SU-DHL-6 (cell line): Measurements from ENCODE around the gene PKDREJ.

Source experiments
- H2AFZ ChIP-seq: fragments of 200-600 bp; sonication (generic); 2 replicates; pipeline ENCODE4 v1.6.1; 2014; ENCODE audit warnings: low read depth, mild to moderate bottlenecking, moderate library complexity, mixed read lengths, antibody characterized with exemption, low read length; ENCODE audit not compliant: severe bottlenecking
- H3F3A ChIP-seq: fragments of 200-600 bp; shearing (Covaris generic); 2 replicates; pipeline ENCODE4 v1.6.0; 2016; ENCODE audit warnings: antibody characterized with exemption, mild to moderate bottlenecking; ENCODE audit not compliant: insufficient read depth
- H3K27ac ChIP-seq: fragments of 200-600 bp; sonication (generic); 2 replicates; pipeline ENCODE4 v1.5.1; 2016; ENCODE audit warnings: low read depth, mild to moderate bottlenecking, low read length, moderate library complexity, mixed read lengths
- H3K27me3 ChIP-seq: fragments of 200-600 bp; sonication (generic), shearing (Covaris generic); 2 replicates; pipeline ENCODE4 v1.6.0; 2014; ENCODE audit warnings: mild to moderate bottlenecking, low read length
- H3K36me3 ChIP-seq: fragments of 200-600 bp; sonication (generic); 2 replicates; pipeline ENCODE4 v1.6.1; 2014; ENCODE audit warnings: mild to moderate bottlenecking, low read length, mixed read lengths
- H3K4me2 ChIP-seq: fragments of 300-600, 200-600 bp; shearing (Covaris generic), sonication (generic); 2 replicates; pipeline ENCODE4 v1.6.0; 2014; ENCODE audit warnings: low read length, low read depth, mild to moderate bottlenecking; ENCODE audit not compliant: poor library complexity, severe bottlenecking
- H3K4me3 ChIP-seq: fragments of 200-600 bp; sonication (generic); 2 replicates; pipeline ENCODE4 v1.5.1; 2014; ENCODE audit warnings: antibody characterized with exemption, low read length, mild to moderate bottlenecking, mixed read lengths; ENCODE audit not compliant: insufficient read depth, poor library complexity, severe bottlenecking
- H3K79me2 ChIP-seq: fragments of 200-600 bp; sonication (generic); 2 replicates; pipeline ENCODE4 v1.6.1; 2014; ENCODE audit warnings: mild to moderate bottlenecking, low read length, moderate library complexity; ENCODE audit not compliant: insufficient read depth
- H3K9ac ChIP-seq: fragments of 200-600 bp; sonication (generic); 2 replicates; pipeline ENCODE4 v1.7.0; 2014; ENCODE audit warnings: mild to moderate bottlenecking, low read length
- H3K9me2 ChIP-seq: fragments of 200-600 bp; sonication (generic); replicated peaks from 2 replicates; pipeline ENCODE4 v1.6.1; 2014; ENCODE audit warnings: low read length; ENCODE audit not compliant: insufficient read depth
- H3K9me3 ChIP-seq: fragments of 200-600 bp; sonication (generic); 2 replicates; pipeline ENCODE4 v1.6.1; 2014; ENCODE audit warnings: low read length, mixed read lengths; ENCODE audit not compliant: insufficient read depth
- H4K20me1 ChIP-seq: fragments of 200-600 bp; sonication (generic); 2 replicates; pipeline ENCODE4 v1.6.1; 2014; ENCODE audit warnings: low read depth, mild to moderate bottlenecking, antibody characterized with exemption, low read length, moderate library complexity, mixed read lengths
- EZH2phosphoT487 ChIP-seq: fragments of 200-600 bp; sonication (generic), shearing (Covaris generic); conservative IDR thresholded peaks from 2 replicates; pipeline ENCODE4 v1.6.1; 2018; ENCODE audit warnings: mild to moderate bottlenecking, antibody characterized with exemption, low read length, moderate library complexity, mixed read lengths
- TF ChIP-seq, protein P1 (sequence below): fragments of 200-600 bp; sonication (generic); IDR thresholded peaks from one replicate; pipeline ENCODE4 v1.5.1; 2017; ENCODE audit warnings: antibody characterized with exemption, mild to moderate bottlenecking, low read length, moderate library complexity; ENCODE audit not compliant: insufficient read depth, poor library complexity, severe bottlenecking

PKDREJ gene

DNA sequence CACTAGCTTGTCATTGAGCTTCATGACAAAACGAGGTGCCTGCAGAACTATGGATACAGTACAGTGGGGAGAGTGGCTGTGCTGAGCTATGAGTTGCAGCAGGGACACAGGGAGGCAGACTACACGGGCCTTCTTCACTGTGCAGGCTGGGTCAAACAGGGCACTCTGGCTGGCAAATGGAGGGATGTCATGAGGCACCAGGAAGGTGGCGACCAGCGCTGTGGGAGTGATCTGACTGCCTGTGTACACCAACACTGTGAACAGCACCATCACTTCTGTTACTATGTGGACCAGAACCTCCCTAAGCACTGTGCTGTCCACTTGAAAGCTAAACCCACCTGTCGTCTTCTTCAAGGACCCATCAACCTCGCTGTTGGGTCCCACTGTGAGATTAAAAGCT lies 3.1 kb downstream of the PKDREJ start:
- H3F3A ChIP-seq: no peaks in the 10 kb centered on the region
- no peaks in the 10 kb centered on the region for H3K9me2 ChIP-seq
- no peak for TF ChIP-seq EZH2phosphoT487
- TF ChIP-seq, protein P1, sequence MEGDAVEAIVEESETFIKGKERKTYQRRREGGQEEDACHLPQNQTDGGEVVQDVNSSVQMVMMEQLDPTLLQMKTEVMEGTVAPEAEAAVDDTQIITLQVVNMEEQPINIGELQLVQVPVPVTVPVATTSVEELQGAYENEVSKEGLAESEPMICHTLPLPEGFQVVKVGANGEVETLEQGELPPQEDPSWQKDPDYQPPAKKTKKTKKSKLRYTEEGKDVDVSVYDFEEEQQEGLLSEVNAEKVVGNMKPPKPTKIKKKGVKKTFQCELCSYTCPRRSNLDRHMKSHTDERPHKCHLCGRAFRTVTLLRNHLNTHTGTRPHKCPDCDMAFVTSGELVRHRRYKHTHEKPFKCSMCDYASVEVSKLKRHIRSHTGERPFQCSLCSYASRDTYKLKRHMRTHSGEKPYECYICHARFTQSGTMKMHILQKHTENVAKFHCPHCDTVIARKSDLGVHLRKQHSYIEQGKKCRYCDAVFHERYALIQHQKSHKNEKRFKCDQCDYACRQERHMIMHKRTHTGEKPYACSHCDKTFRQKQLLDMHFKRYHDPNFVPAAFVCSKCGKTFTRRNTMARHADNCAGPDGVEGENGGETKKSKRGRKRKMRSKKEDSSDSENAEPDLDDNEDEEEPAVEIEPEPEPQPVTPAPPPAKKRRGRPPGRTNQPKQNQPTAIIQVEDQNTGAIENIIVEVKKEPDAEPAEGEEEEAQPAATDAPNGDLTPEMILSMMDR: no peak
- no peak overlapping the region for H3K4me3 ChIP-seq
- H3K4me2 ChIP-seq: no peak overlapping the region
- no peak overlapping the region for H3K9ac ChIP-seq
- no peaks in the 10 kb centered on the region for H4K20me1 ChIP-seq
- H3K27ac ChIP-seq: no peak overlapping the region
- no peaks in the 10 kb centered on the region for H3K79me2 ChIP-seq
- no peaks in the 10 kb centered on the region for H3K27me3 ChIP-seq
- no peaks in the 10 kb centered on the region for H3K36me3 ChIP-seq
- no peak overlapping the region for H2AFZ ChIP-seq
- H3K9me3 ChIP-seq: no peaks in the 10 kb centered on the region

DNA sequence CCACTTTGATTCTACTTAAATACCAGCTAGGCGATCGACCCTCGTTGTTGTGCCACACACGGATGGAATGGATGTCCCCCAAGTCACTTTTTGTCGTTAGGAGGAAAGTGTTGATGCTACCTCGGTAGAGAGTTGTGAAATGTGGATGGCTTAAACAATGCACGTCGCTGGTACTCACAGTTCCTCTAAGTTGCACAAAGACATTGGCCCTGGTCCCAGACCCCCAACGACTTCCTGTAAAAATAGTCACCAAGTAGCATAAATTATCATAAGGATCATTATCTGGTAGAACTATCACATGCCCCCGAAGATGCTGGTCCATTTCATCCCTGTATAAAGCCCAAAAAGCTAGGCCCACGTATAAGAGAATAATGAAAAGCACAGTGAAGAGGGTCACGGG lies 3.8 kb downstream of the PKDREJ start:
- Histone ChIP-seq H3K4me2 (no peak overlapping the region), H3K4me3 (no peak overlapping the region), H3K27me3 (no peaks in the 10 kb centered on the region), H2AFZ (no peak overlapping the region), H3F3A (no peaks in the 10 kb centered on the region), H3K27ac (no peak overlapping the region), H3K36me3 (no peaks in the 10 kb centered on the region), H3K79me2 (no peaks in the 10 kb centered on the region), H4K20me1 (no peaks in the 10 kb centered on the region), H3K9me3 (no peaks in the 10 kb centered on the region), H3K9me2 (no peaks in the 10 kb centered on the region), H3K9ac (no peak overlapping the region)
- TF ChIP-seq EZH2phosphoT487: no peak
- TF ChIP-seq, protein P1: no peak

DNA sequence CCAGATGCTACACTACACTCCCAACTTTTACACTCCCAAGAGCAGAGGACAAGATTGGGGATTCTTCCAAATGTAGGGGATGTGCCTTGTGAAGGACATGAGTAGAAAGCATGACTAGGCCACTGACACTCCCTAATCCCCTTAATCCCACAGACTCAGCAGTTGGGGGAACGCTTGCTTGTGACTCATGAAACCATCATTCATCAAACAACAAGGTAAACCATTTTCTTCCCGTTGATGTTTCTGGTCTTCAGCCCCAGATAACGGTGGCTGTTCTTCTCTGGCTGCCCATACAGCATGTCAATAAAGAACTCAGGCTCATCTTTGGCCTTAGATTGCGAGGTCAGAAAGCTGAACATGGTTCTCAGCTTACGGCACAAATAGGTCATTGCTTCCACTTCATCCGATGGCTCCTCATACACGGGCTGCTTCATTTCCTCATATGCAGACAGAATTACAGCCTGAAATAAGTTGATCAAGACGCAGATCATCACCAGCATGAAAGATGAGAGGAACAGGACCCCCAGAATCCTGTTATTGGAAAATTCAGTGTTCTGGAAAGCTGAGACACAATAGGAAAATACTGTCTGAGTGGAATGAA lies 6.7 kb downstream of the PKDREJ start:
- H3K4me2 ChIP-seq: no peak overlapping the region
- H3K36me3 ChIP-seq: no peaks in the 10 kb centered on the region
- H3K79me2 ChIP-seq: no peaks in the 10 kb centered on the region

More for the DNA sequence above, 6.7 kb downstream of the PKDREJ start:
- H4K20me1 ChIP-seq: no peaks in the 10 kb centered on the region
- no peak overlapping the region for H3K4me3 ChIP-seq
- H3K27me3 ChIP-seq: no peaks in the 10 kb centered on the region
- no peak overlapping the region for H3K27ac ChIP-seq
- no peak overlapping the region for H2AFZ ChIP-seq
- TF ChIP-seq, protein P1: no peak
- no peak for TF ChIP-seq EZH2phosphoT487
- H3K9me2 ChIP-seq: no peaks in the 10 kb centered on the region
- H3K9me3 ChIP-seq: no peaks in the 10 kb centered on the region
- H3K9ac ChIP-seq: no peak overlapping the region
- H3F3A ChIP-seq: 0 out of 2 replicates have a peak, but pooled peaks cover 10% of the 10 kb centered on the region
